Measurements from ENCODE around the gene MYO5C.
A peak's percentile ranks its signal among the peaks of the same experiment; 100 is the strongest.

MYO5C gene

DNA sequence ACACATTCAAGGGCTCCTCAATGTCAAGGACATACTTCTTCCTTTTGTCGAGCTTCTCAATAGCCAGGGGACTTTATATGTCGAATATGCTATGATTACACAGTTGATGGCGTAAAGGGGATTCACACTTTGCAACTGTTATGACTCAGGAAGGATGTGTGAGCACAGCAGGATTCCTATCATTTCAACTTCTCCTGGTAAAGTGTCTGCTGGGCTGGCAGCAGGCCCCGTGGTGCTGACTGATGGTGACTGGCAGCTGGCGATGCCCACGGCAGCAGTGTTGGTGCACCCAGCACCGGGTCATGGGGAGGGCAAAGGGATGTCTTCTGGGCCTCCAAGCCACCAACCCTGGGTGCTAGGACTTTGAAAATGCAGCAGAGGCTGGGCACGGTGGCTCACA is 59.6 kb downstream of the MYO5C start:
- TF ChIP-seq, protein P1, sequence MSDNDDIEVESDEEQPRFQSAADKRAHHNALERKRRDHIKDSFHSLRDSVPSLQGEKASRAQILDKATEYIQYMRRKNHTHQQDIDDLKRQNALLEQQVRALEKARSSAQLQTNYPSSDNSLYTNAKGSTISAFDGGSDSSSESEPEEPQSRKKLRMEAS (IDR thresholded peaks at IDR 0.05; ENCODE audit: low read depth, low read length), result no peak
- TF ChIP-seq MYC (IDR thresholded peaks at IDR 0.05; ENCODE audit: low read depth, low read length), result no peak
- no peak for TF ChIP-seq CTCF (IDR thresholded peaks at IDR 0.05; ENCODE audit: low read depth, low read length)
- no peak for TF ChIP-seq POLR2A (IDR thresholded peaks at IDR 0.05; ENCODE audit: extremely low read depth, insufficient read length)
- no peak overlapping the region for H3K4me3 ChIP-seq (ENCODE audit: low read depth, low read length)
- peak; percentile 60 for DNase-seq (ENCODE audit: low read depth)

- no peak for DNase-seq (ENCODE audit: low read depth)
- TF ChIP-seq, protein P1 (IDR thresholded peaks at IDR 0.05; ENCODE audit: low read depth, low read length), result no peak
- TF ChIP-seq POLR2A (IDR thresholded peaks at IDR 0.05; ENCODE audit: extremely low read depth, insufficient read length) (no peak), MYC (IDR thresholded peaks at IDR 0.05; ENCODE audit: low read depth, low read length) (no peak), CTCF (IDR thresholded peaks at IDR 0.05; ENCODE audit: low read depth, low read length) (no peak)
- no peak overlapping the region for H3K4me3 ChIP-seq (ENCODE audit: low read depth, low read length)
Measured at GRCh38 chr15:52234596-52235541, 60.7 kb downstream of the MYO5C start.

DNA sequence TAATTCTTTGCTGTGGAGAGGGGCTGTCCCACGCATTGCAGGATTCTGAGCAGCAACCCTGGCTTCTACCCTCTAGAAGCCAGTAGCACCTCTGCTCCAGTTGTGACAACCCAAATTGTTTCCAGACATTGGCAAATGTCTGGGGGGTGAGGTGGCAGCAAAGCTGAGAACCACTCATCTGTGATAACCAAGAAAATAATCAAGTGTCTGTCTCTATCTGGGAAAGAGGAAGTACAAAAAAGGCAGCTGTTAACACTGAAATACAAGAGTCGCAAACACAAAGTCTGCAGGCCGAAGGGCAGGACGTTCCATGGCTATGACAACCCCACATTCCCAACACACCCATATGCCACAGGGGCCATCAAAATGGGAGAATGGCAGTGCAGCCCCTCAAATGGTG is 62.2 kb downstream of the MYO5C start:
- peak; percentile 53 for DNase-seq (ENCODE audit: low read depth)
- TF ChIP-seq MYC (IDR thresholded peaks at IDR 0.05; ENCODE audit: low read depth, low read length) (no peak), CTCF (IDR thresholded peaks at IDR 0.05; ENCODE audit: low read depth, low read length) (no peak), POLR2A (IDR thresholded peaks at IDR 0.05; ENCODE audit: extremely low read depth, insufficient read length) (no peak)
- TF ChIP-seq, protein P1 (IDR thresholded peaks at IDR 0.05; ENCODE audit: low read depth, low read length), result no peak
- no peak overlapping the region for H3K4me3 ChIP-seq (ENCODE audit: low read depth, low read length)

- no peak overlapping the region for H3K4me3 ChIP-seq (ENCODE audit: low read depth, low read length)
- no peak for TF ChIP-seq POLR2A (IDR thresholded peaks at IDR 0.05; ENCODE audit: extremely low read depth, insufficient read length)
- no peak for TF ChIP-seq MYC (IDR thresholded peaks at IDR 0.05; ENCODE audit: low read depth, low read length)
- no peak for TF ChIP-seq CTCF (IDR thresholded peaks at IDR 0.05; ENCODE audit: low read depth, low read length)
- TF ChIP-seq, protein P1 (IDR thresholded peaks at IDR 0.05; ENCODE audit: low read depth, low read length), result no peak
- DNase-seq (ENCODE audit: low read depth), result no peak
Measured at GRCh38 chr15:52232327-52232726, 63.3 kb downstream of the MYO5C start.

- no peak for DNase-seq (ENCODE audit: low read depth)
- TF ChIP-seq, protein P1 (IDR thresholded peaks at IDR 0.05; ENCODE audit: low read depth, low read length), result no peak
- TF ChIP-seq POLR2A (IDR thresholded peaks at IDR 0.05; ENCODE audit: extremely low read depth, insufficient read length) (no peak), CTCF (IDR thresholded peaks at IDR 0.05; ENCODE audit: low read depth, low read length) (no peak), MYC (IDR thresholded peaks at IDR 0.05; ENCODE audit: low read depth, low read length) (no peak)
- no peak overlapping the region for H3K4me3 ChIP-seq (ENCODE audit: low read depth, low read length)
Measured at GRCh38 chr15:52230073-52230472, 65.5 kb downstream of the MYO5C start.

Measured in NB4 (cell line).